ENCODE measurements around the gene FNDC3B. TPM values are rescaled to one million over a fixed set of nuclear protein-coding genes. Genes with fewer than 3 reads are reported as not detected.

The FNDC3B gene
- total RNA-seq, 1 experiment from 2014 or later = 34.4 TPM

DNA sequence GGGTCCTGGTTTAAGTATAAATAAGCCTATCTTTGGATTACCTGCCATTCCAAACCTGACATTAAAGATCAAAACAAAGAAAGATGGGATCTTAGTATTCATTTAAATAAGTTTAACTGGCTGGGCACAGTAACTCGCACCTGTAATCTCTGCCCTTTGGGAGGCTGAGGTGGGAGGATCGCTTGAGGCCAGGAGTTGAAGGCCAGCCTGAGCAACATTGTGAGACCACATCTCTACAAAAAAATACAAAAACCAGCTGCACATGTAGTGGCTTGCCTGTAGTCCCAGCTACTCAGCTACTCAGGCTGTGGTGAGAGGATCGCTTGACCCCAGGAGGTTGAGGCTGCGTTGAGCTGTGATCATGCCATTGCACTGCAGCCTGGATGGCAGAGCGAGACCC, 176.9 kb downstream of the FNDC3B start:
- DNase-seq (ENCODE audit: low read depth, low spot score) = no peak
- in situ Hi-C loops (cut with HindIII; ENCODE audit: low pct_unique_long_range_greater_than_20kb, low sequenced_read_pairs) = no loop called here

DNA sequence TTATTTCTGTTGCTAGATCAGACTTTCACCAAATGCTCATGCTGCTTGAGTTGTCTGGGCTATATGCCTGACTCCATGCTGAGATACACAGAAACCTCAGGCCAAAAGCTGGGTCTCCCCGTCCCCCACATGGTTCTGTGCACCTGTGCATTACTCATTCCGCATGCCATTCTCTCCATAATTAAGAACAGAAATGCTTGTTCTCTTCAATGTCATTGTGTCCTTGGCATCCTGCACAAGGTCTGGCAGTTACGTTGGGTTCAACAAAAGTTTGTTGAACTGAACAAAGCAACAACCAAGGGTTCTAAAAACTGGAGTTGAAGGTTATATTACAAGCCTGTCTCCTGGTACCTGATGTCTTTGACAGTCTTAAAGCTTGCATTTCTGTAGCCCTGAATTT, 177.5 kb downstream of the FNDC3B start:
- no peak for DNase-seq (ENCODE audit: low read depth, low spot score)
- in situ Hi-C loops (cut with HindIII; ENCODE audit: low pct_unique_long_range_greater_than_20kb, low sequenced_read_pairs) = no loop called here

DNA sequence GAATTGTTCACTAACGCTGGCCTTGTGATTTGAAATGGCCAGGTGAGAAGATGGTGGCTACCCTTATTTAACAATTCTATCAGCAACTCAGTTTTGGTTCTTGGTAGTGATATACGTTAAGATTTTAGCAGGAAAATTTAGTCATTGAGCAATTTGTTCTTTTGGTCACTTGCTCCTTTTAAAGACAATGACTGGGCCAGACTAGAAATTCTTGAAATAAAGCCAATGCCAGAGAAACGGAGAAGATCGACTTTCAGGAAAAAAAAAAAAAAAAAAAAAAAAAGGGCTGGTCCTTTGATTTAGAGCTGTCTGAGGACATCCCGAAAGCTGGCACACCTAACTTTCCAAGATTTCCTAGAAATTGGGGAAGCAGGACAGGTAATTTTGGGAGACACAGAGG, 178.5 kb downstream of the FNDC3B start:
- DNase-seq (ENCODE audit: low read depth, low spot score) = no peak
- in situ Hi-C loops (cut with HindIII; ENCODE audit: low pct_unique_long_range_greater_than_20kb, low sequenced_read_pairs) = no loop called here

DNA sequence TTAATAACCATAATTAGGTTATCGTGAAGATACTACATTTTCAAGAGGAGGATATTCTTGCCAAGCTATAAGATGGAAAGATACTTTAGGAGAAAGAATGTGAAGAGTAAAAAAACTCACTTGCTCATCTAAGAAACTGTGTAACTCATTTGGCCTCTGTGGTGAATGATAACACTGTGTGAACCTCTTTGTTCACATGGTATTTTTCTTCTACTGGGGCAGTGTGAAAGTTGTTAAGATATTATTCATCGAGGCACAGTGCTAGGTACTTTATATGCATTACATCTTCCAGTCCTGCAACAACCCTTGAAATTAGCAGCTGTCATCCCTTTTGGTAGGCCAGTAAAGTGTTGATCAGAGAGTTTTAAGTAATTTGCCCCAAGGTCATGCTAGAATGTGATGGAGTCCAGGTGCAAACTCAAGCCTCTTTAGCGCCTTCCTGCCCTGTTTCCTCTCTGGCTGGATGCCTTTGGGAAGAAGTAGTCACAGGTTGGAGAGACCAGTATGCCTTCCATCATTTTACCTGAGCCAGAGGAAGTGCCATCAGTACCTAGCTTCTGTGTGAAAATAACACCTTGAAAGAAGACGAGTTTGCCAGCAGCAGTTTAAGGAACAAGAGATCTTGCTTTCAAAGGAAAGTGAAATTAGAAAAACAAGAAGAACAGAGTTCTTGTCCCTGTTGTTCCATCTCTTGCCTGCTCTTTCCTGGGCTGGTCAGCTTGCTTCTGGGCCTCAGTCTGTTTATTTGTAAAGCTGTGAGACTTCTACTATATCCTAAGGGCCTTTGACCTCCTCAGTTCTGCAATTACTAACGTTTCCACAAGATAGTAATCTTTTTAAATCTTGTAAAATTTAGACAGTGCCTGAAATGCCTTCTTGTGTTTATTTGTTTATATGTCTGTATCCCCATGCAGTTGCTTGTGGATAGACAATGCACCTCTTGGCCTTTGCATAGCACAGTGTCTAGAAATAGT, 179.3 kb downstream of the FNDC3B start:
- DNase-seq (ENCODE audit: low read depth, low spot score) = no peak
- in situ Hi-C loops (cut with HindIII; ENCODE audit: low pct_unique_long_range_greater_than_20kb, low sequenced_read_pairs) = no loop called here

DNA sequence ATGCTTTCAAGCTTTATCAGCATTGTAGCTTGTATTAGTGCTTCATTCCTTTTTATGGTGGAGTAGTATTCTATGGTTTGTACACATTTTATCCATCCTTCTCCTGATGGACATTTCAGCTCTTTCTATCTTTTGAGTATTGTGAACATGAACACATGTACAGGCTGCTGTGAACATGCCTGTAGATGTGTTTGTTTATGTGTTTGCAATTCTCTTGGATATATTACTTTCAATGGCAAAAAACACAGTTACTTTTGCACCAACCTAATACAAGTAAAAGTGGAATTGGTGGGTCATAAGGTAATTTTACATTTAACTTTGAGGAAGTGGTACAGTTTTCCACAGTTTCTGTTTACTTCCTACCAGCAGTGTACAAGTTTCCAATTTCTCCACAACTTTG, 180.4 kb downstream of the FNDC3B start:
- in situ Hi-C loops (cut with HindIII; ENCODE audit: low pct_unique_long_range_greater_than_20kb, low sequenced_read_pairs) = no loop called here
- no peak for DNase-seq (ENCODE audit: low read depth, low spot score)

DNA sequence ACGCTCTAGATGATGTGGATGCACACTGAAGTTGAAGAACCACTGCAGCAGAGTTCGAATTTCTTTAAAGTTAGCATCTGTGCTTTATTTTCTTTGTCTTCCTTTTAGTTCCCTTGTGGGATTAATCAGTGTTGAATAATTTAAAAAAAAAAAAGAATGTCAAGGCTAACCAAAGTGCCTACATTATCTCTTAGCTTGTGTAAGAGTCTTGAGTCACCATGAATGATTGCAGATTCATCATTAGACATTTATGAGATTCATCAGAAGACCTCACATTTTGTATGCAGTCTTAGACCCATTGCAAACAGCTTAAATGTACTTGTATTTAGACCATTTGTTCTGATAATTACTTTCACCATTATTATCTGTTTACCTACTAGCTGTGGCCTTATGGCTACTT, 182.2 kb downstream of the FNDC3B start:
- in situ Hi-C loops (cut with HindIII; ENCODE audit: low pct_unique_long_range_greater_than_20kb, low sequenced_read_pairs) = no loop called here
- no peak for DNase-seq (ENCODE audit: low read depth, low spot score)

DNA sequence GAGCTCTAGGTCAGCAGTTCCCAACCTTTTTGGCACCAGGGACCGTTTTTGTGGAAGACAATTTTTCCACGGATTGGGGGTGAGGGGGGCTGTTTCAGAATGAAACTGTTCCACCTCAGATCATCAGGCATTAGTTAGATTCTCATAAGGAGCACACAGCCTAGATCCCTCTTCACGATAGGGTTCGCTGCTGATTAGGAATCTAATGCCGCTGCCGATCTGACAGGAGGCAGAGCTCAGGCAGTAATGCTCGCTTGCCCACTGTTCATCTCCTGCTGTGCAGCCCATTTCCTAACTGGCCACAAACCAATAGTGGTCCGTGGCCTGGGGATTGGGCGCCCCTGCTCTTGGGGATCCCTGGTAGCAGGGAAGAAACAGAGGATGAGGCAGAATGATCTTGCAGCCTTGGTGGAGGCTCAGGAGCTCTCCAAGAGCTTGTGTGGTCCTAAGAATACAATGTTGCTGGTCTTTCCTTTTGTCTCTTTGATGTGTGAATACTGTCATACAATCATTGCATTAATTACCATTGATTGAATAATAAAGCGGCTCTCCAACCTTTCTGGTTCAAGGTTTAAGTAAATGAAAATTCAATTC, 183.2 kb downstream of the FNDC3B start:
- in situ Hi-C loops (cut with HindIII; ENCODE audit: low pct_unique_long_range_greater_than_20kb, low sequenced_read_pairs) = no loop called here

DNA sequence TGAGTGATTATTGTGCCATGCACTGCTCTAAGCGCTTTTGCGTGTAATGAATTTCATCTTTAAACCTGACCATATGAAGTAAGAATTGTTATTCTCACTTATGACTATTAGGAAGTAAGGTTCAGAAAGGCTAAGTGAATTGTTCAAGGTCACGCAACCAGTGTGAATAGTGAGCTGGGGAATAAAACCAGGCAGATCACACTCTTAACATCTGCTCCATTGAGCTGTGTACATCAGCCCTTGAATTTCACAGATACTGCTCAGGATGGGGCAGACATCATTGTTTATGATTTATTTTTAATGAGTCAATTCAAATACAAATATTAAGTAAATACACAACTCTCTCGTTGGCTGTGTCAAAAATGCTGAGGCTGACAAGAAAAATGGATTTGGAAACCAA, 184.5 kb downstream of the FNDC3B start:
- no peak for DNase-seq (ENCODE audit: low read depth, low spot score)
- in situ Hi-C loops (cut with HindIII; ENCODE audit: low pct_unique_long_range_greater_than_20kb, low sequenced_read_pairs) = no loop called here

More for the DNA sequence above, 183.2 kb downstream of the FNDC3B start:
- DNase-seq (ENCODE audit: low read depth, low spot score) = no peak

DNA sequence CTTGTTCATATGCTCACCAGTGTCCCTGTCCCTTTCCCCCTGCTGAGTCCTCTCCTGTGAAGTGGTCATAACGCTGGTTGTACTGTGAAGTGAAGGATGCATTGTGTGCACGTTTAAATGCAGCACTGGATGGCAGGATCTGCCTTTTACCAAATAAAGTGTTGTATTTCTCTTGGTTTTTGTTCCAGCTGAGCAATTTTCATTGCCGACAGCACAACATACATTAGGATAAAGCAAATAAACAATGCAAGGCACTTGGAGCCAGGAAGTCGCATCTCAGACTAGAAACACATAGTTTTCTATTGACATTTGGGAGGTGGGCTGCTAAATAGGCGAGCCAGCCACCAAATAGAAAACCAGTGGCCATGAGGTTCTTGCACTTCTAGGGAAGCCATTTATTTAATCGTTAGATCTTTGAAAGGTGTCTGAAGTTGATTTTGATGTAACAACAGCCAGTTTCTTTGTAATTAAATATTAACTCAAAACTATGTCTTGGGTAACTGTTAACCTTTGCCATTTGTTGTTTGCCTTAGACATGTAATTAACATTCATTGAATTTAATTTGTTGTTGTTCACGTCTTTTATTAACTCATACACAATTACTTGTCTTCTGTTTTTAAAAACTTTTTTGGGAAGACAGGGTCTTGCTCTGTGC, 185.3 kb downstream of the FNDC3B start:
- in situ Hi-C loops (cut with HindIII; ENCODE audit: low pct_unique_long_range_greater_than_20kb, low sequenced_read_pairs) = no loop called here
- DNase-seq (ENCODE audit: low read depth, low spot score) = no peak

DNA sequence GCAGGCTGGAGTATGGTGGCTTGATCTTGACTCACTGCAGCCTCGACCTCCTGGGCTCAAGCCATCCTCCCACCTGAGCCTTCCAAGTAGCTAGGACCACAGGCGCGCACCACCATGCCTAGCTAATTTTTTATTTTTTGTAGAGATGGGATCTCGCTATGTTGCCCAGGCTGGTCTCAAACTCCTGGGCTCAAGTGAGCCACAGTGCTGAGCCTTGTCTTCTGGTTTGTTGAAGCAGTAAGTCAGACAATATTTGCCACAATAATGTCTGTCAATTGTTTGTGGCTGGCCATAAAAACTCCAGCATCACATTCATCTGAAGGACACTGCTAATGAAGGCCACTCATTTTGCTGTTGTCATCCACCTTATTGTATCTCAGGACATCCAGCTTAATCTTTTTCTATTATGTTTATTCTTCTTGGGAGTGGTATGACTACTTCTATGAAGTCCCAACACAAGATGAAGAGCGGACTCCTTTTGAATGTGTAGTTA, 185.9 kb downstream of the FNDC3B start:
- in situ Hi-C loops (cut with HindIII; ENCODE audit: low pct_unique_long_range_greater_than_20kb, low sequenced_read_pairs) = no loop called here
- DNase-seq (ENCODE audit: low read depth, low spot score) = no peak

DNA sequence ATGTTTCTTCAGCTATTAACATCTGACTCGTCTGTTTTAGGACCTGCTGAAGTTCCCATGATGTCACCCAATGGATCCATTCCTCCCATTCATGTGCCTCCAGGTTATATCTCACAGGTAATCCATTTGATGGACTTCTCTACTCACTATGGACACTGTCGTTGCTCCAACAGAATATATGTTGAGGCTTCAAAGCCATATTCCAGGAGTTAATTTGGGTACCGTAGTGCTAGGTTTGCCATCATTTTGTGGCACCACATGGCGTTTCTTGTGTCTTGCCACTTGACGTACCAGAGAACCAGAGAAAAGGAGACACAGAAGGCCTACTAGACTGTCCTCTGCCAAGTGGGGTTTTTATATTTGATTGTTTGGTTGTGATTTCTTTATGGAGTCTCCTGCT, 187.5 kb downstream of the FNDC3B start:
- DNase-seq (ENCODE audit: low read depth, low spot score) = no peak
- in situ Hi-C loops (cut with HindIII; ENCODE audit: low pct_unique_long_range_greater_than_20kb, low sequenced_read_pairs) = no loop called here

DNA sequence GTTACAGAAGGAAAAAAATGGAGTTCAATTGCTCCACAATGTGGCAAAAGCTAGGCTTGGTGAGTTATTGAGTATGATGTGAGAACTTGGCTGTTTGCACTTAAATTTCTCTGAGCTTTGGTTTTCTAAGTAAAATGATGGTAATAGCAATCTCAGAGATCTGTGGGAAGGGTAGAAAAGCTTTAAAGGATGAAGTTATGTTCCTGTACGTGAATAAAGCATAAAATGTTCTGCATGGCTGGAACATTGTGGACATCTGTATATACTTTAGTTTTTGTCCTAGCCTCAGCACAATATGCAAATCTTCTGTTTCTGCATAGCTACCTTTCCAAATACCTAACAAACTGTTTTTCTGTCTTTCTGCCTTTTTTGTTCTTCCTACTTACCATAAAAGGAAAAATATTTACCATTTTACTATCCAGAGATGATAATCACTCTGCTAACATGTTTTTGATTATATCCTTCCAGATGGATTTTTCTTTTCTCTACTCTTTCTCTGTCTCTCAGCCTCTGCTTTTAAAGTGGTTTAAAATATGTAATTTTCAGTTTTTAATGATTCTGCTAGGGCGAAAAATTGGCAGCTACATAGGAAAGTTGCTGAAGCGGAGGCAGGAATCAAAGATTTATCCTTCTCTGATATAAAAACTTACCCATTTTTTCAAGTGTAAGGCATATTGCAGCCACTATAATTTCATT, 188.1 kb downstream of the FNDC3B start:
- DNase-seq (ENCODE audit: low read depth, low spot score) = no peak
- in situ Hi-C loops (cut with HindIII; ENCODE audit: low pct_unique_long_range_greater_than_20kb, low sequenced_read_pairs) = no loop called here

DNA sequence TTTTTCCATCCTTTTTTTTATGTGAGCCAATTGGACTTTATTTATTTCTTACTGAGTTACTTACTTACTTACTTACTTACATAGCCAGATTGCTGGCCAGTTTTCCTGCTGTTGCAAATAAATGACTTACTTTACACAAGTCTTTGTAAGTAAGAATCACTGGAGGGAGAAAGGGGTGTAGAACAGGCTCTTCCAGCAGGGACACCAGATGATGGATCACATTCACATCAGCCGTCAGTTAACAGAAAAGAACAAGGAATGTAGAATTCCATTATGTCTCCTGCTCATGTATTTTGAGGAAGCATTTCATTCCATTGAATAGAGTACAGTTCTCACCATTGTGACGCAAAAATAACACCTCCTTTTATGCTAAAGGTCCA, 188.6 kb downstream of the FNDC3B start:
- in situ Hi-C loops (cut with HindIII; ENCODE audit: low pct_unique_long_range_greater_than_20kb, low sequenced_read_pairs) = no loop called here
- DNase-seq (ENCODE audit: low read depth, low spot score) = no peak

DNA sequence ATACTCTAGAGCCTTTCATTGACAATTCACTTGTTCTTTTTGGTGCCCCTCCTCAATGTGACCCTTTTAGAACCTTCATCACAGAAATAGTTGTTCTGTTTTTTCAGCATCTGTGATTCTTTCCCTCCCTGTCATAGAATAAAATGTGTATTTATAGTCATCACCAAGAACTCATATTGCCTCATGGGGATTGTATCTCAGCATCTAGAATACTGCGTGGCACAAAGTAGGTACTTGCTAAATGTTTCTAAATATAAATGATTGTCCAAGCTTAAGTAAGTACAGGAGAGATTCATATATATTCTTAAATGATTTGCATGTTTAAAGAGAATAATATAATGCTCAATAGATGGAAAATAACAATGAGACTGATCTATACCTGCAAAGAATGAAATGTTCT, 190.1 kb downstream of the FNDC3B start:
- in situ Hi-C loops (cut with HindIII; ENCODE audit: low pct_unique_long_range_greater_than_20kb, low sequenced_read_pairs) = no loop called here

DNA sequence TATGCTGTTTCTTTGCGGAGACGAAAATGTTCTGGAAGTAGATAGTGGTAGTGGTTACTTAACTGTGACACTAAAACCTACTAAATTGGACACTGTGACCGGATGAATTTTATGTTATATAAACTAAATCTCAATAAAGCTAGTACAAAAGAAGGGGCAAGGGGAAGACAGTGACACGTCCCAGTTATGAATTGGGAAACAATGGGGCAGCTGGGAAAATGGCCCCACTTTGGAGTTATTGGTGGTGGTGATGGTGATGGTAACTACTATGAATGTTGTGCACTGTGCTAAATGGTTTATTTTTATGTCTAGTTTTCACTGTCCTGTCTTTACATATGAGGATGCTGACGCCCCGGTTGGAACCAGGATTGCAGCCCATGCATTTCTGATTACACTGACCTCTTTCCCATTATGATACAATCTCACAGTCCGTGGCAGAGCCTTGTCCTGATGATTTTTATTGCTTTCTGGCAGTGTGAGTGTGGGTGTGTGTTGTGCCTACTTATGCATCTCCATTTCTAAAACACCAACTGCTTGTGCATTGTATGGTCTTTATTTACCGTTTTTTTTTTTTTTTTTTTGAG, 192.0 kb downstream of the FNDC3B start:
- DNase-seq (ENCODE audit: low read depth, low spot score) = no peak
- in situ Hi-C loops (cut with HindIII; ENCODE audit: low pct_unique_long_range_greater_than_20kb, low sequenced_read_pairs) = no loop called here

More for the DNA sequence above, 190.1 kb downstream of the FNDC3B start:
- DNase-seq (ENCODE audit: low read depth, low spot score) = no peak

DNA sequence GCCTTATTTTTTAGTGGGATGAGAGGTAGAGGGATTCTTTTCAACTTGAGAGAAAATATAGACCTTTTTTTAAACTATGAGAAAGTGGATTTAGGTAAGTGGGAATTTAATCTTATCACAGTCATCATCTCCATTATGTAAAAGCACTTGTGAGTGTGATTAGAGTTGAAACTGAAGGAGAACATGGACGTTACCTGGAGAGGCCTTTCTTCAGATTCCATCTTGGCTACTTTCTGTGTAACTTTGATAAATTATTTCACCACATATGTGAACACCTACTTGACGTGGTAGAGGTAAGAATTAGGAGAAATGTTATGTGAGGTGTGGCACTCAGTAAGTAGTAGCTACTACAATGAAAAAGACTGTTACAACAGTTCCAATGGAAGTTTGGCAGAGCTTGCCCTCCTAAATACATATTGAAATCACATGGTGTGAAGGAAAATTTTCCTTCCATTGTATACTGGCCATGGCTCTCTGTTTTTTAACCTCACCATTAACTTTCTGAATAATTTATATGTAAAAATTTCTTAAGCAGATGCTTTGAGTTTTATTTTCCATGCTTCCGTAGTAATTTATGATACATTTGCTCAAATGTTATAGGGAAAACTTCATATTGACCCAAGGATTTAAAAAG, 193.3 kb downstream of the FNDC3B start:
- in situ Hi-C loops (cut with HindIII; ENCODE audit: low pct_unique_long_range_greater_than_20kb, low sequenced_read_pairs) = no loop called here
- DNase-seq (ENCODE audit: low read depth, low spot score) = no peak

Data from SK-MEL-5 (cell line).